CD4-positive, alpha-beta T cell treated with Interleukin-15 for 4 hours (primary cell): ENCODE results near the gene IDI2.

Source experiments
- DNase-seq: peaks from one replicate; pipeline ENCODE4 v3.0.0-alpha.2; 2020; ENCODE audit warnings: low spot score

IDI2 gene

GRCh38 chr10:980468-981093, 45.1 kb downstream of the IDI2 start:
- DNase-seq = no peak

- DNase-seq = no peak
Measured at GRCh38 chr10:978826-979421, 46.7 kb downstream of the IDI2 start.

- no peak for DNase-seq
Measured at GRCh38 chr10:976316-976715, 49.3 kb downstream of the IDI2 start.

- no peak for DNase-seq
Measured at GRCh38 chr10:974785-975074, 50.9 kb downstream of the IDI2 start.

GRCh38 chr10:974038-974784, 51.4 kb downstream of the IDI2 start:
- no peak for DNase-seq

GRCh38 chr10:972763-973162, 52.9 kb downstream of the IDI2 start:
- no peak for DNase-seq

GRCh38 chr10:971613-972012, 54.0 kb downstream of the IDI2 start:
- no peak for DNase-seq

GRCh38 chr10:971150-971542, 54.5 kb downstream of the IDI2 start:
- DNase-seq = no peak

GRCh38 chr10:970311-971149, 55.1 kb downstream of the IDI2 start:
- DNase-seq = no peak

- DNase-seq = no peak
Measured at GRCh38 chr10:969473-970150, 56.0 kb downstream of the IDI2 start.
